CD4-positive, alpha-beta T cell treated with Interleukin-10 for 1 hour (primary cell): ENCODE results near the gene SERPINB1.
"Not testable (repeated sequence)": the region's sequence is repeated elsewhere in the genome, so short reads cannot be mapped to it uniquely, and the experiment has no call there.

Experiments used
- DNase-seq: peaks from one replicate; pipeline ENCODE4 v3.0.0-alpha.2; 2020

SERPINB1 gene

GRCh38 chr6:2865694-2866151 lies 24.1 kb upstream of the SERPINB1 start:
- DNase-seq: no peak

- no peak for DNase-seq
Measured at GRCh38 chr6:2865270-2865669, 23.6 kb upstream of the SERPINB1 start.

- no peak for DNase-seq
Measured at GRCh38 chr6:2863901-2864300, 22.2 kb upstream of the SERPINB1 start.

GRCh38 chr6:2862712-2863181 lies 21.1 kb upstream of the SERPINB1 start:
- no peak for DNase-seq

- DNase-seq: no peak
Measured at GRCh38 chr6:2861822-2862164, 20.1 kb upstream of the SERPINB1 start.

- peak; percentile 66 for DNase-seq
Measured at GRCh38 chr6:2861060-2861821, 19.6 kb upstream of the SERPINB1 start.

- not testable (repeated sequence) for DNase-seq
Measured at GRCh38 chr6:2860706-2861059, 19.0 kb upstream of the SERPINB1 start.

- not testable (repeated sequence) for DNase-seq
Measured at GRCh38 chr6:2859798-2860705, 18.4 kb upstream of the SERPINB1 start.

GRCh38 chr6:2859185-2859700 lies 17.6 kb upstream of the SERPINB1 start:
- peak; percentile 86 for DNase-seq

- DNase-seq: peak; percentile 86
Measured at GRCh38 chr6:2857580-2858337, 16.1 kb upstream of the SERPINB1 start.

GRCh38 chr6:2857185-2857579 lies 15.5 kb upstream of the SERPINB1 start:
- DNase-seq: no peak

GRCh38 chr6:2855061-2855519 lies 13.4 kb upstream of the SERPINB1 start:
- no peak for DNase-seq

- no peak for DNase-seq
Measured at GRCh38 chr6:2854396-2854982, 12.8 kb upstream of the SERPINB1 start.

- peak; percentile 83 for DNase-seq
Measured at GRCh38 chr6:2853769-2854395, 12.2 kb upstream of the SERPINB1 start.

- not testable (repeated sequence) for DNase-seq
Measured at GRCh38 chr6:2853378-2853768, 11.7 kb upstream of the SERPINB1 start.

GRCh38 chr6:2852921-2853322 lies 11.3 kb upstream of the SERPINB1 start:
- DNase-seq: no peak

- no peak for DNase-seq
Measured at GRCh38 chr6:2852514-2852855, 10.8 kb upstream of the SERPINB1 start.

GRCh38 chr6:2851727-2852513 lies 10.3 kb upstream of the SERPINB1 start:
- no peak for DNase-seq

- DNase-seq: no peak
Measured at GRCh38 chr6:2850538-2851113, 9.0 kb upstream of the SERPINB1 start.

GRCh38 chr6:2848851-2849250 lies 7.2 kb upstream of the SERPINB1 start:
- DNase-seq: peak; percentile 80

GRCh38 chr6:2845880-2846208 lies 4.2 kb upstream of the SERPINB1 start:
- DNase-seq: no peak
